Fibroblast of villous mesenchyme (primary cell): ENCODE data around the gene GYPE. TPM values are rescaled to one million over a fixed set of nuclear protein-coding genes. Genes with fewer than 3 reads are reported as not detected.
"Not testable (repeated sequence)": the region's sequence is repeated elsewhere in the genome, so short reads cannot be mapped to it uniquely, and the experiment has no call there.

ENCODE experiments used
- DNase-seq: peaks from one replicate; pipeline ENCODE4 v3.0.0-alpha.2; 2010; ENCODE audit warnings: low read depth
- H3K4me3 ChIP-seq: 2 replicates; pipeline ENCODE4 v1.5.1; 2011; ENCODE audit warnings: low read depth, mild to moderate bottlenecking, low read length
- CTCF ChIP-seq: IDR thresholded peaks from 2 replicates; pipeline ENCODE4 v1.5.1; 2012; ENCODE audit warnings: low read depth, mild to moderate bottlenecking, low read length; ENCODE audit not compliant: insufficient read depth
- total RNA-seq: library from RNA; depleted of rRNA; stranded (reverse); fragments of >200 nt; gene quantifications from 2 replicates; pipeline ENCODE4 v1.2.3, GENCODE V29; 2012

GYPE gene
- total RNA-seq, 1 donor: 0.86 TPM

- TF ChIP-seq CTCF: no peak
- no peak for DNase-seq
Measured at GRCh38 chr4:143858456-143858855, 46.9 kb downstream of the GYPE start.

GRCh38 chr4:143857391-143858336 lies 47.7 kb downstream of the GYPE start:
- not testable (repeated sequence) for H3K4me3 ChIP-seq, DNase-seq

More at GRCh38 chr4:143858456-143858855, 46.9 kb downstream of the GYPE start:
- H3K4me3 ChIP-seq: no peak overlapping the region

- not testable (repeated sequence) for DNase-seq, H3K4me3 ChIP-seq
Measured at GRCh38 chr4:143856017-143856557, 49.3 kb downstream of the GYPE start.

- H3K4me3 ChIP-seq, DNase-seq: not testable (repeated sequence)
Measured at GRCh38 chr4:143854645-143855044, 50.7 kb downstream of the GYPE start.

- H3K4me3 ChIP-seq, DNase-seq: not testable (repeated sequence)
Measured at GRCh38 chr4:143849296-143849695, 56.1 kb downstream of the GYPE start.

- not testable (repeated sequence) for H3K4me3 ChIP-seq, DNase-seq
Measured at GRCh38 chr4:143843506-143843832, 61.9 kb downstream of the GYPE start.

GRCh38 chr4:143842624-143843505 lies 62.5 kb downstream of the GYPE start:
- DNase-seq, H3K4me3 ChIP-seq: not testable (repeated sequence)

GRCh38 chr4:143839413-143839812 lies 65.9 kb downstream of the GYPE start:
- H3K4me3 ChIP-seq, DNase-seq: not testable (repeated sequence)

GRCh38 chr4:143834196-143834595 lies 71.2 kb downstream of the GYPE start:
- H3K4me3 ChIP-seq, DNase-seq: not testable (repeated sequence)

GRCh38 chr4:143833676-143834075 lies 71.7 kb downstream of the GYPE start:
- H3K4me3 ChIP-seq, DNase-seq: not testable (repeated sequence)

- H3K4me3 ChIP-seq, DNase-seq: not testable (repeated sequence)
Measured at GRCh38 chr4:143830576-143830975, 74.8 kb downstream of the GYPE start.

GRCh38 chr4:143829239-143829620 lies 76.1 kb downstream of the GYPE start:
- not testable (repeated sequence) for DNase-seq, H3K4me3 ChIP-seq

Other genes with a start within 250 kb of the GYPE start
- not detected in 2 replicates for gene FREM3, start 204.9 kb downstream of the GYPE start, total RNA-seq
- gene GYPB, start 113.8 kb upstream of the GYPE start, total RNA-seq: not detected in 2 replicates
- not detected in 2 replicates for gene GYPA, start 235.2 kb upstream of the GYPE start, total RNA-seq